ENCODE data around the gene ST3GAL4. TPM values are rescaled to one million over a fixed set of nuclear protein-coding genes. Genes with fewer than 3 reads are reported as not detected.
A peak's percentile ranks its signal among the peaks of the same experiment; 100 is the strongest.
"Not testable (repeated sequence)": the region's sequence is repeated elsewhere in the genome, so short reads cannot be mapped to it uniquely, and the experiment has no call there.

The ST3GAL4 gene
- total RNA-seq, 3 donors from 2014 or later, result 17.6 to 36.2 (median 32.8) TPM

DNA sequence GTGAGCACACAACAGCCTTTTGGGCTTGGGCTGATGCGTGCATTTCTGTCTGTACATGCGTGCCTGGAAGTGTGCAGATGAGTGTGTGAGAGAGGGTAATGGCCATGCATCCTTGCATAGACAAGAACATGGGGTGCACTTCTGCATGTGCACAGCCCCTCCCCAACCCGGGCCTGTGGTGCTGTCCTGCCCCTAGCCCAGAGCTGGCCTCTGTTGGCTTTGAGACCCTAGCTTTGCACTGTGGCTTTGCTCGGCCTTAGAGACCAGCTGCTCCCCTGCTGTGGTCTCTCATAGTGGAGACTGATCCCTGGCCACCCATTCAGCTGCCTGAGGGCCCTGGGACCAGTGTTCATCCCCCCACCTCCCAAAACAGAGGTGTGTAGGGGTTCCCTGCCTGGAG is 25.4 kb downstream of the ST3GAL4 start:
- H3K9me3 ChIP-seq, result no peaks in the 10 kb centered on the region
- H3K27ac ChIP-seq, result no peak overlapping the region
- no peaks in the 10 kb centered on the region for H3K36me3 ChIP-seq
- intact Hi-C loops (cut with DNase I; ENCODE audit: low total_unique reads), result no loop called here
- H3K4me3 ChIP-seq, result no peak overlapping the region
- peaks cover 7 to 15% of the 10 kb centered on the region in 2 donors for H3K4me1 ChIP-seq
- DNase-seq (ENCODE audit: low spot score in 2 of 2), result peak in 1 of 2 donors; percentile 6
- TF ChIP-seq POLR2A (IDR thresholded peaks at IDR 0.05) (no peak), POLR2AphosphoS5 (IDR thresholded peaks at IDR 0.05) (no peak), CTCF (IDR thresholded peaks at IDR 0.05) (no peak)
- H3K27me3 ChIP-seq, result no peaks in the 10 kb centered on the region

DNA sequence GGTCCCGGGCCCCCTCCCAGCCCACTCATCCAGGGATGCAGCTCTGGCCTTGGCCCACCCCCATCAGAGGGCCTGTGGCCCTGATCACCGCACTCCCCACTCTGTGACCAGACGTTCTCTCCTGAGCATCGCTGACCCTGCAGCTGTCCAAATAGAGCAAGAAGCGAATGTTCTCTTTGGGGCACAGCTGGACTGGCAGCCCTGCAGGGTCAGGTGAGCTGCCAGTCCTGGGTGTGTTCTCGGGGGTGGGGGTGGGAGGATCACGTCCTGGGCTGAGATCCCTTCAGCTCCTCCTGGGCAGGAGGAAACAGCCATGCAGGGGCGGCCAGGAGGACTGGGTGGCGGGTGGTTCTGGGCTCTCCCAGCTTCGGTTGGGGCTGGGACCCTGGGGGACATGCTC is 26.5 kb downstream of the ST3GAL4 start:
- H3K27ac ChIP-seq; intact Hi-C loops (cut with DNase I; ENCODE audit: low total_unique reads); DNase-seq (ENCODE audit: low spot score in 2 of 2); H3K27me3 ChIP-seq; H3K4me3 ChIP-seq; H3K9me3 ChIP-seq; H3K36me3 ChIP-seq: not testable (repeated sequence)
- H3K4me1 ChIP-seq, result peaks cover 12 to 24% of the 10 kb centered on the region in 2 donors

DNA sequence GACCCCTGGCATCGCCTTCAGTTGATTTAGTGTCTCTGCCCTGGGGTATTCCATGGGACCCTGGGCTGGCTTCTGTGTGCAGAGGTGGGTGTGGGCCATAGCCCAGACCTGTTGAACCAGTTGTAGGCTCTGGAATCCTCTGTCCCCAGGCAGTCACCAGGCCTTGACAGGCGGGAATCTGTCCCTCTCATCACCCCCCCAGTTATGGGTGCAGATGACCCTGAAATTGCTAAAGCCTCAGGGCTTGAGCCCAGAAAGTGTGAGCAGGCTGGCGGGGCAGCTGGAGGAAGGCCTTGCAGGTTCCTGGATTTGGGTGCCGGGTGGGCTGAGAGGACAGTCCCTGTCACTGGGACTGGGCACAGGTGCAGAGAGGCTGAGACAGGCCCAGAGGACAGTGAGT is 27.2 kb downstream of the ST3GAL4 start:
- intact Hi-C loops (cut with DNase I; ENCODE audit: low total_unique reads); H3K36me3 ChIP-seq; H3K4me3 ChIP-seq; H3K9me3 ChIP-seq; H3K27me3 ChIP-seq: not testable (repeated sequence)
- DNase-seq (ENCODE audit: low spot score in 2 of 2), result peak in 1 of 2 donors; percentile 60
- Histone ChIP-seq H3K27ac (peak overlapping the region; percentile 80 to 85), H3K4me1 (peaks cover 12 to 24% of the 10 kb centered on the region in 2 donors)

DNA sequence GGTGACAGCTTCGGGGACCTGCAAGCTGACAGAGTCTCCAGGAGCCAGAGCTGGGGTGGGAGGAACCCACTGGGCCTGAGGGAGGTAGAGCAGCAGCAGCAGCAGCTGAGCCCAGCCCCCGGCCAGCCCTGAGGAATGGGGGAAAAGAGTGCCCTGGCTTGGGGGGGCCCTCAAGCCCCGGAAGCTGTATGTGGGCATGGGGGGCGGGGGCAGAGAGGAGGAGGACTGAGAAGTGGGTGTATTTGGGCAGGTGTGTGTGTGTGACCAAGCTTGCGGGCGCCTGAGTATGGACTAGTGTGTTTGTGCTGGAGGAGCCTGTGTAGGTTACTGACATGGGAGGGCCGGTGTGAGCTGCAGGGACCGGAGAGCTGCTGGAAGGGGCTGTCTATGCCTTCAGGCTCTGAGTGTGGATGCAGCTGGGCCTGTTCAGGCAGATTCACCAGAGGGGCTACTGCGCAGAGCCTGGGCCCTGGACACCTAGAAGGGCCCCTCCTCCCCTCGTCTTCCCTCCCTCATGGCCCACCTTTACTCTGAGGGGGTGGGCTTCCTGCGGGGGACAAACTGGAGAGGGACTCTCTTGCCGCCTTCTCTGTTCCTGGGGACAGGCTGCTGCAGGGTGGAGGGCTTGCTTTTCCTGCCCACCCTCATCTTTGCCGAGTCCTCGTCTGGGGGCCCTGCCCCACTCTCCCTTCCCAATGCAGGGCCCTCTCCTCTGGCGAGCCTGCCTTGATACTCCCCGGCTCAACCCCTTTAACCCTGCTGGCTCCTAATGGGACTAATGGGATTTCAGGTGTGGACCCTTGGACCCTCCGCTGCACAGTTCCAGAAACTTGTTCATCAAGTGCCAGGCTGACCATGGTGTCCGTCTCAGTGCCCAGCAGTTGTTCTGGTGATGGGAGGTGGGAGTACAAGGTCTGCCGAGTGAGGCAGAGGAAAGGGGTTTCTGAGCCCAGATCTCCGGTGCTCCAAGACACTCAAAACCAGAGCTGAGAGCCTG is 28.2 kb downstream of the ST3GAL4 start:
- TF ChIP-seq POLR2AphosphoS5 (IDR thresholded peaks at IDR 0.05) (no peak), CTCF (IDR thresholded peaks at IDR 0.05) (no peak), POLR2A (IDR thresholded peaks at IDR 0.05) (no peak)
- Histone ChIP-seq H3K4me1 (peaks cover 12 to 24% of the 10 kb centered on the region in 2 donors), H3K27ac (peak overlapping the region; percentile 80 to 85), H3K9me3 (no peaks in the 10 kb centered on the region), H3K27me3 (no peaks in the 10 kb centered on the region), H3K36me3 (no peaks in the 10 kb centered on the region), H3K4me3 (no peak overlapping the region)
- intact Hi-C loops (cut with DNase I; ENCODE audit: low total_unique reads), result no loop called here
- peak in 1 of 2 donors; percentile 51 for DNase-seq (ENCODE audit: low spot score in 2 of 2)

- Histone ChIP-seq H3K36me3 (no peaks in the 10 kb centered on the region), H3K4me1 (peaks cover 12 to 24% of the 10 kb centered on the region in 2 donors), H3K27ac (peak overlapping the region; percentile 80 to 85), H3K4me3 (no peak overlapping the region), H3K27me3 (no peaks in the 10 kb centered on the region), H3K9me3 (no peaks in the 10 kb centered on the region)
- intact Hi-C loops (cut with DNase I; ENCODE audit: low total_unique reads), result no loop called here
- TF ChIP-seq CTCF (IDR thresholded peaks at IDR 0.05) (no peak), POLR2AphosphoS5 (IDR thresholded peaks at IDR 0.05) (no peak), POLR2A (IDR thresholded peaks at IDR 0.05) (no peak)
- peak in 1 of 2 donors; percentile 51 for DNase-seq (ENCODE audit: low spot score in 2 of 2)
Observed at GRCh38 chr11:126384449-126385070, 29.1 kb downstream of the ST3GAL4 start.
